Smooth muscle cell (in vitro differentiated cells): Measurements from ENCODE around the gene HS2ST1. TPM values are rescaled to one million over a fixed set of nuclear protein-coding genes. Genes with fewer than 3 reads are reported as not detected.

Experiments used
- DNase-seq: peaks from one replicate; lab custom pipeline; 2025; ENCODE audit not compliant: unreplicated experiment; lab: John Stamatoyannopoulos, UW
- H2AFZ ChIP-seq: fragments of 200-600 bp; sonication (generic); 2 replicates; pipeline ENCODE4 v1.6.0; 2016; ENCODE audit warnings: antibody characterized with exemption, low read depth, mild to moderate bottlenecking
- H3F3A ChIP-seq: fragments of 200-600 bp; sonication (generic); 2 replicates; pipeline ENCODE4 v1.6.0; 2017; ENCODE audit warnings: antibody characterized with exemption, low read depth
- H3K27ac ChIP-seq: fragments of 200-600 bp; sonication (generic); 2 replicates; pipeline ENCODE4 v1.5.1; 2016; ENCODE audit warnings: low read depth, mild to moderate bottlenecking
- H3K27me3 ChIP-seq: fragments of 200-600 bp; sonication (generic); 2 replicates; pipeline ENCODE4 v1.6.1; 2016; ENCODE audit warnings: low read depth, mild to moderate bottlenecking
- H3K36me3 ChIP-seq: fragments of 200-600 bp; sonication (generic); 2 replicates; pipeline ENCODE4 v1.5.1; 2016; ENCODE audit warnings: low read depth
- H3K4me1 ChIP-seq: fragments of 200-600 bp; sonication (generic); 2 replicates; pipeline ENCODE4 v1.5.1; 2016; ENCODE audit warnings: low read depth
- H3K4me2 ChIP-seq: fragments of 200-600 bp; sonication (generic); 2 replicates; pipeline ENCODE4 v1.6.0; 2016; ENCODE audit warnings: mild to moderate bottlenecking
- H3K4me3 ChIP-seq: fragments of 200-600 bp; sonication (generic); 2 replicates; pipeline ENCODE4 v1.5.1; 2016; ENCODE audit warnings: mild to moderate bottlenecking
- H3K79me2 ChIP-seq: fragments of 200-600 bp; sonication (generic); 2 replicates; pipeline ENCODE4 v1.6.0; 2016; ENCODE audit warnings: low read depth, mild to moderate bottlenecking
- H3K9ac ChIP-seq: fragments of 200-600 bp; sonication (generic); 2 replicates; pipeline ENCODE4 v1.6.0; 2016; ENCODE audit warnings: low read depth
- H3K9me3 ChIP-seq: fragments of 200-600 bp; sonication (generic); replicated peaks from 2 replicates; pipeline ENCODE4 v1.5.1; 2016; ENCODE audit warnings: low read depth
- H4K20me1 ChIP-seq: fragments of 200-600 bp; sonication (generic); 2 replicates; pipeline ENCODE4 v1.6.0; 2016; ENCODE audit warnings: low read depth
- WGBS: methylation state at CpG from one replicate; pipeline ENCODE4 v1.1.7; 2016; ENCODE audit warnings: low lambda C conversion rate; 5-methylcytosine and 5-hydroxymethylcytosine counted together
- polyA plus RNA-seq: library from polyadenylated mRNA; unstranded; fragments of >200 nt; fragmentation: Nextera tagmentation; extraction: Ambion mirVana; gene quantifications from 2 replicates; pipeline ENCODE4 v1.2.1, GENCODE V29; 2016
- total RNA-seq: library from RNA; depleted of rRNA; stranded (reverse); fragments of >200 nt; gene quantifications from 2 replicates; pipeline ENCODE4 v1.2.3, GENCODE V29; 2014
- TF ChIP-seq, protein P1 (sequence below): fragments of 200-600 bp; sonication (generic); IDR thresholded peaks from 2 replicates; pipeline ENCODE4 v1.5.1; 2017; ENCODE audit warnings: borderline replicate concordance, mild to moderate bottlenecking, antibody characterized with exemption; ENCODE audit not compliant: insufficient read depth, poor library complexity, severe bottlenecking

The HS2ST1 gene
- total and polyA plus RNA-seq, 2 experiments from 2014 or later: 14.6 to 35.6 TPM

DNA sequence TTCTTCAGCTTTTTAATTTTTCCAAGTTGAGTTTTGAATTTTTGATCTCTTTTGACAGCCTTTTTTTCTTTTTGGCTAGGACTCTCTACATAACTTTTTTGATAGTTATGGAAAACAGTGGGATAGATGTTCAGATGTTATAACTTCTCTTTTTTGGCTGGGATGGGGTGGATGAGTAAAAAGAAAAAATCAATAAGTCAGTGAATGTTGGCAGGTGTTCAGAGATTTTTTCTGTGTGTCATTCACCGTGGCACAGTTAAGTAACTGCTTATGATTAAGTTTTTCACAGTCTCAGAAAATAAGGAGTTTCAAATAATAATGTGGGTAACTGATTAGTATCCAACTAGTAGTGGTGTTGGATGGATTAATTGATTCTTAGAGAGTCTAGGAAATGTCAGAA is 24.0 kb downstream of the HS2ST1 start:
- no peaks in the 10 kb centered on the region for H3K27me3 ChIP-seq
- TF ChIP-seq, protein P1, sequence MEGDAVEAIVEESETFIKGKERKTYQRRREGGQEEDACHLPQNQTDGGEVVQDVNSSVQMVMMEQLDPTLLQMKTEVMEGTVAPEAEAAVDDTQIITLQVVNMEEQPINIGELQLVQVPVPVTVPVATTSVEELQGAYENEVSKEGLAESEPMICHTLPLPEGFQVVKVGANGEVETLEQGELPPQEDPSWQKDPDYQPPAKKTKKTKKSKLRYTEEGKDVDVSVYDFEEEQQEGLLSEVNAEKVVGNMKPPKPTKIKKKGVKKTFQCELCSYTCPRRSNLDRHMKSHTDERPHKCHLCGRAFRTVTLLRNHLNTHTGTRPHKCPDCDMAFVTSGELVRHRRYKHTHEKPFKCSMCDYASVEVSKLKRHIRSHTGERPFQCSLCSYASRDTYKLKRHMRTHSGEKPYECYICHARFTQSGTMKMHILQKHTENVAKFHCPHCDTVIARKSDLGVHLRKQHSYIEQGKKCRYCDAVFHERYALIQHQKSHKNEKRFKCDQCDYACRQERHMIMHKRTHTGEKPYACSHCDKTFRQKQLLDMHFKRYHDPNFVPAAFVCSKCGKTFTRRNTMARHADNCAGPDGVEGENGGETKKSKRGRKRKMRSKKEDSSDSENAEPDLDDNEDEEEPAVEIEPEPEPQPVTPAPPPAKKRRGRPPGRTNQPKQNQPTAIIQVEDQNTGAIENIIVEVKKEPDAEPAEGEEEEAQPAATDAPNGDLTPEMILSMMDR: no peak
- H3K4me1 ChIP-seq: peaks cover 10% of the 10 kb centered on the region
- no peak for DNase-seq
- 92% methylated on average over 1 of the region's 1 CpG for WGBS
- no peak overlapping the region for H3K4me2 ChIP-seq
- no peak overlapping the region for H3K27ac ChIP-seq
- no peak overlapping the region for H2AFZ ChIP-seq
- H3K79me2 ChIP-seq: peaks cover 78% of the 10 kb centered on the region
- no peaks in the 10 kb centered on the region for H3K9me3 ChIP-seq
- peaks cover 58% of the 10 kb centered on the region for H4K20me1 ChIP-seq
- H3K36me3 ChIP-seq: no peaks in the 10 kb centered on the region
- no peak overlapping the region for H3K9ac ChIP-seq
- H3F3A ChIP-seq: no peaks in the 10 kb centered on the region
- H3K4me3 ChIP-seq: no peak overlapping the region

DNA sequence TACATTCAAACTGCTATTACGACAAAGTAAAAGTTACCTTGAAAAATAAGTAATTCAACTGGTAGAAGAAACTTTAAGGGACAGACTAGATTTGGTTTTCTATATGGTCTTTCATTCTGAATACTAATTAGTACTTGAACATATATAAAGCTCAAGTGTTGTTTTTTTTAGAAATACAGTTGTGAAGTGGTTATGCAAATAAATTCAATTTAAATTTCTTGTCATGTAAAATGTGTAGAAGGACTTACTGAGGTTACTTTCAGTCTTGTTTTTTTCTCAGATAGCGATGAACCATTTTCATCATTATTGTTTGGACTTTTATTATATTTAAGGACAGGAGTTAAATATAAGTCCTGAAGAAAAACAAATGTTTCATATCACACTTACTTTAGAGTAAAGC is 24.4 kb downstream of the HS2ST1 start:
- H3K4me3 ChIP-seq: no peak overlapping the region
- TF ChIP-seq, protein P1: no peak
- DNase-seq: no peak
- H3K27me3 ChIP-seq: no peaks in the 10 kb centered on the region
- no peaks in the 10 kb centered on the region for H3F3A ChIP-seq
- H3K4me2 ChIP-seq: no peak overlapping the region
- 92% methylated on average over 2 of the region's 2 CpGs for WGBS
- H3K36me3 ChIP-seq: no peaks in the 10 kb centered on the region
- peaks cover 79% of the 10 kb centered on the region for H3K79me2 ChIP-seq
- H3K9me3 ChIP-seq: no peaks in the 10 kb centered on the region
- H3K4me1 ChIP-seq: peaks cover 6% of the 10 kb centered on the region
- no peak overlapping the region for H2AFZ ChIP-seq
- H4K20me1 ChIP-seq: peaks cover 58% of the 10 kb centered on the region
- no peak overlapping the region for H3K9ac ChIP-seq
- no peak overlapping the region for H3K27ac ChIP-seq

DNA sequence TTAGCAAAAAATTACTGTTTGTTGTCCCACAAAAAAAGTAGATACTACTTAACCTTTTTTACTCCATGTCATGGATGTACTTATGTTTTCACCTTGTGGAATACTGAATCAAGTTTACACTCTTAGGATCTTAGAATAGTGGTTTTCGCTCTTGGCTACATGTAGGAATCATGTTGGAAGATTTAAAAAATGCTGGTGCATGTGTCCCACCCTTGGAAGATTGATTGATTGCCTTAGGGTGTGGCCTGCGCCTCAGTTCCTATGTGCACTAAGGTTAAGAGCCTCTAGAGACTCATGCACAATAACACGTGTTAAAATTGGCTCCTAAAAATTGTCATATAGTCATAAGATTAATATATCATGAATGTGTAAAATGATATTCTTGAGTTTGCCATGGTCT is 25.0 kb downstream of the HS2ST1 start:
- H3K79me2 ChIP-seq: peaks cover 84% of the 10 kb centered on the region

DNA sequence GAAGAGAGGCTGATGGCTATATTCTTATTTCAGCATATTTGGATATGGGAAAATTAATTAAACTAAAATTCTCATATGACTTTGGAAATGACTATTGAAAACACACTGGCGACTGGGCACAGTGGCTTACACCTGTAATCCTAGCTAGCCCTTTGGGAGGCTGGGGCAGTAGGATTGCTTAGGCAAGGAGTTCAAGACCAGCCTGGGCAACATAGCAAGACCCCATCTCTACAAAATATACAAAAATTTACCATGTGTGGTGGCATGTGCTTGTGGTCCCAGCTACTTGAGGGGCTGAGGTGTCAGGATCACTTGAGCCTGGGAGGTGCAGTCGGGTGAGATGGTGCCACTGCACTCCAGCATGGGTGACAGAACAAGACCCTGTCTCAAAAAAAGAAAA is 26.2 kb downstream of the HS2ST1 start:
- no peaks in the 10 kb centered on the region for H3K4me1 ChIP-seq
- H3K4me3 ChIP-seq: no peak overlapping the region
- no peaks in the 10 kb centered on the region for H3K9me3 ChIP-seq
- no peak overlapping the region for H3K4me2 ChIP-seq
- no peaks in the 10 kb centered on the region for H3F3A ChIP-seq
- no peak overlapping the region for H2AFZ ChIP-seq
- H3K79me2 ChIP-seq: peaks cover 82% of the 10 kb centered on the region
- no peak overlapping the region for H3K27ac ChIP-seq
- DNase-seq: no peak
- H3K36me3 ChIP-seq: no peaks in the 10 kb centered on the region
- H3K27me3 ChIP-seq: no peaks in the 10 kb centered on the region
- WGBS: 100% methylated on average over 2 of the region's 2 CpGs
- H4K20me1 ChIP-seq: peaks cover 65% of the 10 kb centered on the region
- TF ChIP-seq, protein P1: no peak
- H3K9ac ChIP-seq: no peak overlapping the region

More for the DNA sequence above, 25.0 kb downstream of the HS2ST1 start:
- Histone ChIP-seq H4K20me1 (peaks cover 59% of the 10 kb centered on the region), H3K36me3 (no peaks in the 10 kb centered on the region), H3K4me2 (no peak overlapping the region), H3K4me3 (no peak overlapping the region), H2AFZ (no peak overlapping the region), H3K4me1 (peaks cover under 1% of the 10 kb centered on the region), H3K9me3 (no peaks in the 10 kb centered on the region), H3K27ac (no peak overlapping the region), H3F3A (no peaks in the 10 kb centered on the region), H3K27me3 (no peaks in the 10 kb centered on the region), H3K9ac (no peak overlapping the region)
- TF ChIP-seq, protein P1: no peak
- 94% methylated on average over 3 of the region's 3 CpGs for WGBS
- DNase-seq: no peak
